ENCODE measurements around the gene PRSS57. TPM values are rescaled to one million over a fixed set of nuclear protein-coding genes. Genes with fewer than 3 reads are reported as not detected.

The PRSS57 gene
- total and polyA plus RNA-seq, 2 of the 13 experiments (the other 11 are each of a cell fraction or from before 2014, with no cell fraction given), result 0.12 TPM; not detected in 1

GRCh38 chr19:664913-665443 lies 30.3 kb downstream of the PRSS57 start (continued):
- TF ChIP-seq DRAP1 (CRISPR knock-in tag; IDR thresholded peaks at IDR 0.05) (0 out of 2 replicates have a peak, but pooled peaks have one; percentile 13), DR1 (CRISPR knock-in tag; IDR thresholded peaks at IDR 0.05) (0 out of 2 replicates have a peak, but pooled peaks have one; percentile 27), HNRNPLL (IDR thresholded peaks at IDR 0.05; ENCODE audit: low read depth, low read length, poor library complexity, severe bottlenecking) (peak; percentile 65), ZNF619 (CRISPR knock-in tag; IDR thresholded peaks at IDR 0.05) (peak; percentile 82), ZNF784 (CRISPR knock-in tag; IDR thresholded peaks at IDR 0.05; ENCODE audit: borderline replicate concordance) (peak; percentile 30; the same call in 1 of the 2 replicates), ATF2 (CRISPR knock-in tag; IDR thresholded peaks at IDR 0.05) (peak; percentile 73; the same call in 1 of the 2 replicates), JARID2 (CRISPR knock-in tag; IDR thresholded peaks at IDR 0.05; ENCODE audit: insufficient replicate concordance) (peak; percentile 61), NCOA1 (CRISPR knock-in tag; IDR thresholded peaks at IDR 0.05) (0 out of 2 replicates have a peak, but pooled peaks have one; percentile 89), ZNF678 (CRISPR knock-in tag; IDR thresholded peaks at IDR 0.05) (no peak), MXD4 (CRISPR knock-in tag; IDR thresholded peaks at IDR 0.05) (0 out of 2 replicates have a peak, but pooled peaks have one; percentile 63), KDM2A (CRISPR knock-in tag; IDR thresholded peaks at IDR 0.05; ENCODE audit: borderline replicate concordance, low read depth) (peak; percentile 85), KLF12 (CRISPR knock-in tag; IDR thresholded peaks at IDR 0.05; ENCODE audit: borderline replicate concordance) (peak; percentile 60; the same call in 1 of the 2 replicates), ZFP1 (CRISPR knock-in tag; IDR thresholded peaks at IDR 0.05) (no peak), ZNF574 (CRISPR knock-in tag; IDR thresholded peaks at IDR 0.05) (peak; percentile 54; the same call in 1 of the 2 replicates), ZNF776 (CRISPR knock-in tag; IDR thresholded peaks at IDR 0.05) (peak; percentile 85; the same call in 1 of the 2 replicates), SP1 (IDR thresholded peaks at IDR 0.05) (no peak), SP1 (CRISPR knock-in tag; IDR thresholded peaks at IDR 0.05) (peak; percentile 45; the same call in 1 of the 2 replicates), NRL (CRISPR knock-in tag; IDR thresholded peaks at IDR 0.05; ENCODE audit: borderline replicate concordance) (peak; percentile 75; the same call in 1 of the 2 replicates), ZSCAN9 (CRISPR knock-in tag; IDR thresholded peaks at IDR 0.05; ENCODE audit: borderline replicate concordance) (peak; percentile 57; the same call in 1 of the 2 replicates)
- TF ChIP-seq, protein P1, sequence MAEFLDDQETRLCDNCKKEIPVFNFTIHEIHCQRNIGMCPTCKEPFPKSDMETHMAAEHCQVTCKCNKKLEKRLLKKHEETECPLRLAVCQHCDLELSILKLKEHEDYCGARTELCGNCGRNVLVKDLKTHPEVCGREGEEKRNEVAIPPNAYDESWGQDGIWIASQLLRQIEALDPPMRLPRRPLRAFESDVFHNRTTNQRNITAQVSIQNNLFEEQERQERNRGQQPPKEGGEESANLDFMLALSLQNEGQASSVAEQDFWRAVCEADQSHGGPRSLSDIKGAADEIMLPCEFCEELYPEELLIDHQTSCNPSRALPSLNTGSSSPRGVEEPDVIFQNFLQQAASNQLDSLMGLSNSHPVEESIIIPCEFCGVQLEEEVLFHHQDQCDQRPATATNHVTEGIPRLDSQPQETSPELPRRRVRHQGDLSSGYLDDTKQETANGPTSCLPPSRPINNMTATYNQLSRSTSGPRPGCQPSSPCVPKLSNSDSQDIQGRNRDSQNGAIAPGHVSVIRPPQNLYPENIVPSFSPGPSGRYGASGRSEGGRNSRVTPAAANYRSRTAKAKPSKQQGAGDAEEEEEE (CRISPR knock-in tag; IDR thresholded peaks at IDR 0.05; ENCODE audit: borderline replicate concordance), result no peak
- TF ChIP-seq, protein P2, sequence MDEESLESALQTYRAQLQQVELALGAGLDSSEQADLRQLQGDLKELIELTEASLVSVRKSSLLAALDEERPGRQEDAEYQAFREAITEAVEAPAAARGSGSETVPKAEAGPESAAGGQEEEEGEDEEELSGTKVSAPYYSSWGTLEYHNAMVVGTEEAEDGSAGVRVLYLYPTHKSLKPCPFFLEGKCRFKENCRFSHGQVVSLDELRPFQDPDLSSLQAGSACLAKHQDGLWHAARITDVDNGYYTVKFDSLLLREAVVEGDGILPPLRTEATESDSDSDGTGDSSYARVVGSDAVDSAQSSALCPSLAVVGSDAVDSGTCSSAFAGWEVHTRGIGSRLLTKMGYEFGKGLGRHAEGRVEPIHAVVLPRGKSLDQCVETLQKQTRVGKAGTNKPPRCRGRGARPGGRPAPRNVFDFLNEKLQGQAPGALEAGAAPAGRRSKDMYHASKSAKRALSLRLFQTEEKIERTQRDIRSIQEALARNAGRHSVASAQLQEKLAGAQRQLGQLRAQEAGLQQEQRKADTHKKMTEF (CRISPR knock-in tag; IDR thresholded peaks at IDR 0.05), result peak; percentile 84

Data from HepG2 (cell line).